Type B pancreatic cell (in vitro differentiated cells): ENCODE data around the gene AGO3. TPM values are rescaled to one million over a fixed set of nuclear protein-coding genes. Genes with fewer than 3 reads are reported as not detected.
"Not testable (repeated sequence)": the region's sequence is repeated elsewhere in the genome, so short reads cannot be mapped to it uniquely, and the experiment has no call there.

Source experiments
- DNase-seq: peaks from one replicate; pipeline ENCODE4 v3.0.0; 2021; ENCODE audit warnings: mixed read lengths; ENCODE audit not compliant: unreplicated experiment; ENCODE audit errors: extremely low spot score
- H3K27ac Mint-ChIP-seq: 2 replicates; pipeline ENCODE4 v1.8.0; 2021; ENCODE audit warnings: mild to moderate bottlenecking, mixed read lengths
- H3K27me3 Mint-ChIP-seq: 2 replicates; pipeline ENCODE4 v1.8.0; 2021; ENCODE audit warnings: mixed read lengths
- H3K36me3 Mint-ChIP-seq: 2 replicates; pipeline ENCODE4 v1.8.0; 2021; ENCODE audit warnings: mixed read lengths
- H3K4me1 Mint-ChIP-seq: one replicate; pipeline ENCODE4 v1.8.0; 2021; ENCODE audit warnings: mixed read lengths; ENCODE audit not compliant: unreplicated experiment
- H3K4me3 Mint-ChIP-seq: 2 replicates; pipeline ENCODE4 v1.8.0; 2021; ENCODE audit warnings: mild to moderate bottlenecking, mixed read lengths
- H3K9me3 Mint-ChIP-seq: 2 replicates; pipeline ENCODE4 v1.8.0; 2021; ENCODE audit warnings: mixed read lengths
- CTCF ChIP-seq: fragments of 200-600 bp; sonication (generic); conservative IDR thresholded peaks from 2 replicates; pipeline ENCODE4 v1.5.0; 2021; ENCODE audit warnings: antibody characterized with exemption, mild to moderate bottlenecking
- total RNA-seq: library from RNA; stranded (reverse); gene quantifications from 2 replicates; pipeline ENCODE4 v1.2.1, GENCODE V29; 2021; ENCODE audit warnings: low replicate concordance

AGO3 gene
- total RNA-seq, 1 donor from 2014 or later, result 30.6 TPM

GRCh38 chr1:36014722-36015220 lies 83.9 kb downstream of the AGO3 start:
- H3K36me3 Mint-ChIP-seq, result peaks cover 26% of the 10 kb centered on the region
- no peak overlapping the region for H3K4me3 Mint-ChIP-seq
- H3K9me3 Mint-ChIP-seq, result no peaks in the 10 kb centered on the region
- no peaks in the 10 kb centered on the region for H3K4me1 Mint-ChIP-seq
- no peaks in the 10 kb centered on the region for H3K27me3 Mint-ChIP-seq
- DNase-seq, result no peak
- H3K27ac Mint-ChIP-seq, result no peak overlapping the region
- no peak for TF ChIP-seq CTCF

GRCh38 chr1:36016686-36017085 lies 85.8 kb downstream of the AGO3 start:
- Mint-ChIP-seq H3K27ac (no peak overlapping the region), H3K36me3 (peaks cover 26% of the 10 kb centered on the region), H3K27me3 (no peaks in the 10 kb centered on the region), H3K4me1 (no peaks in the 10 kb centered on the region), H3K4me3 (no peak overlapping the region), H3K9me3 (no peaks in the 10 kb centered on the region)
- no peak for TF ChIP-seq CTCF
- no peak for DNase-seq

GRCh38 chr1:36023098-36023769 lies 92.3 kb downstream of the AGO3 start:
- H3K27me3 Mint-ChIP-seq, result no peaks in the 10 kb centered on the region
- H3K9me3 Mint-ChIP-seq, result no peaks in the 10 kb centered on the region
- H3K4me1 Mint-ChIP-seq, result no peaks in the 10 kb centered on the region
- H3K27ac Mint-ChIP-seq, result no peak overlapping the region
- H3K4me3 Mint-ChIP-seq, result no peak overlapping the region
- no peak for DNase-seq
- H3K36me3 Mint-ChIP-seq, result peaks cover 36% of the 10 kb centered on the region
- no peak for TF ChIP-seq CTCF

- not testable (repeated sequence) for H3K4me3 Mint-ChIP-seq, DNase-seq, H3K9me3 Mint-ChIP-seq, H3K27me3 Mint-ChIP-seq, H3K4me1 Mint-ChIP-seq, H3K27ac Mint-ChIP-seq
- peaks cover 38% of the 10 kb centered on the region for H3K36me3 Mint-ChIP-seq
Measured at GRCh38 chr1:36024024-36024423, 93.1 kb downstream of the AGO3 start.

- no peak for DNase-seq
- TF ChIP-seq CTCF, result no peak
- H3K36me3 Mint-ChIP-seq, result peaks cover 33% of the 10 kb centered on the region
- H3K27ac Mint-ChIP-seq, result no peak overlapping the region
- no peaks in the 10 kb centered on the region for H3K9me3 Mint-ChIP-seq
- no peaks in the 10 kb centered on the region for H3K27me3 Mint-ChIP-seq
- H3K4me3 Mint-ChIP-seq, result no peak overlapping the region
- H3K4me1 Mint-ChIP-seq, result no peaks in the 10 kb centered on the region
Measured at GRCh38 chr1:36024847-36025246, 93.9 kb downstream of the AGO3 start.

DNA sequence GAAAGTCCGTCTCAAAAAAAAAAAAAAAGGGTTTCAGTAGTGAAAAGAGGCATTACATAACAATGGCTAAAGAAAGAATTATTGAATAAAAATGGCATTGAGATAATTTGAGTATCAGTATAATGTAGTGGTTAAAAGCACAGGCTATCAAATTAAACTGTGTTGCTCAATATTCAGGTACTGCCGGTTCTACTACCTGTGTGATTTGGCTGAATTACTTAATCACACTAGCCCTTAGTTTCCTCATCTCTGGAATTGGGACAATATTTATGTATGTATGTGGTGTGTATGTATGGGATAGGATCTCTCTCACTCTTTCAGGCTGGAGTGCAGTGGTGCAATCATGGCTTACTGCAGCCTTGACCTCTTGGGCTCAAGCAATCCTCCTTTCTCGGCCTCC lies 96.9 kb downstream of the AGO3 start:
- Mint-ChIP-seq H3K27me3 (no peaks in the 10 kb centered on the region), H3K9me3 (no peaks in the 10 kb centered on the region), H3K4me1 (no peaks in the 10 kb centered on the region), H3K27ac (no peak overlapping the region), H3K4me3 (no peak overlapping the region), H3K36me3 (peaks cover 45% of the 10 kb centered on the region)
- TF ChIP-seq CTCF, result no peak
- no peak for DNase-seq
